C4-2B (cell line): Measurements from ENCODE around the gene FBXL17.

Source experiments
- H3K27ac ChIP-seq: fragments of 450-650 bp; 2 replicates; pipeline ENCODE4 v1.5.1; 2017
- ZFX ChIP-seq: fragments of 450-650 bp; IDR thresholded peaks from 2 replicates; pipeline ENCODE4 v1.6.1; 2017
- TF ChIP-seq, protein P1 (sequence below): fragments of 450-650 bp; conservative IDR thresholded peaks from 2 replicates; pipeline ENCODE4 v1.5.1; 2017; ENCODE audit warnings: mild to moderate bottlenecking

The FBXL17 gene

DNA sequence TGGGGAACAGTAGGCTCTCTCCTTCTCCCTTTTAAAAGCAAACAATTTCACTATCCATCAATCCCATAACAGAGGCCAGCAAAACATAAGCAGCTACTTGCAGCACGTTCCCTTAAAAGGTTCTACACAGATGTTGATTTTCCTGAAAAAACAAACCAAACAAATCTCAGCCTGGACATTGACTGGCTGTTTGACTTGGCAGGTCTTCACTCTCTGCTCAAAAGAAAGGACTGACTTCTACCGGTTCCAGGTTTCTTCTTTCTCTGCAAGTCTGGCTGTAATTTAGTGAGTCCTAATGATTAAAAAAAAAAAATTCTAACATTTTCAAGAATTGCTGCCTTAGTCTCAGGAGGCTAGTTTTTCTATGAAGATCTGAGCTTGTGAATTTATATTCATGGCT, 508.0 kb downstream of the FBXL17 start:
- no peak overlapping the region for H3K27ac ChIP-seq
- TF ChIP-seq ZFX = no peak
- TF ChIP-seq, protein P1, sequence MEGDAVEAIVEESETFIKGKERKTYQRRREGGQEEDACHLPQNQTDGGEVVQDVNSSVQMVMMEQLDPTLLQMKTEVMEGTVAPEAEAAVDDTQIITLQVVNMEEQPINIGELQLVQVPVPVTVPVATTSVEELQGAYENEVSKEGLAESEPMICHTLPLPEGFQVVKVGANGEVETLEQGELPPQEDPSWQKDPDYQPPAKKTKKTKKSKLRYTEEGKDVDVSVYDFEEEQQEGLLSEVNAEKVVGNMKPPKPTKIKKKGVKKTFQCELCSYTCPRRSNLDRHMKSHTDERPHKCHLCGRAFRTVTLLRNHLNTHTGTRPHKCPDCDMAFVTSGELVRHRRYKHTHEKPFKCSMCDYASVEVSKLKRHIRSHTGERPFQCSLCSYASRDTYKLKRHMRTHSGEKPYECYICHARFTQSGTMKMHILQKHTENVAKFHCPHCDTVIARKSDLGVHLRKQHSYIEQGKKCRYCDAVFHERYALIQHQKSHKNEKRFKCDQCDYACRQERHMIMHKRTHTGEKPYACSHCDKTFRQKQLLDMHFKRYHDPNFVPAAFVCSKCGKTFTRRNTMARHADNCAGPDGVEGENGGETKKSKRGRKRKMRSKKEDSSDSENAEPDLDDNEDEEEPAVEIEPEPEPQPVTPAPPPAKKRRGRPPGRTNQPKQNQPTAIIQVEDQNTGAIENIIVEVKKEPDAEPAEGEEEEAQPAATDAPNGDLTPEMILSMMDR = no peak

DNA sequence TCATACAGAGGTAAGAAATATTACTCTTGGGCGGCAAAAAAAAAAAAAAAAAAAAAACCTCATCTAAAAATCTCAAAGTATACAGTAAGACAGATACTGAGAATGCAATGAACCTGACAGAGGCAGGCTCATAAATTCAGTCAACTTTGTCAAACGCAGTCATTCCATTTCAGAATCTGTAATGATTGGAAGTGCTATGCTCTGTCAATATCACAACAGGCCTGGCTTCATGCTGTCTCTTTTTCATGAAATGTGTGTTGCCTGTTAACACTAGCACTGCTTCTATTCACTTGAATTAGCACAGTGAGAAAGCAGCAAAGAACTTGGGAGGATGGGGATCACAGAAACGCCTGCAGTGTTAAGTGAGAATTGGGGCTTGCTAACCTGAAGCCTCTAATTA, 510.9 kb downstream of the FBXL17 start:
- TF ChIP-seq, protein P1 = no peak
- TF ChIP-seq ZFX = no peak

DNA sequence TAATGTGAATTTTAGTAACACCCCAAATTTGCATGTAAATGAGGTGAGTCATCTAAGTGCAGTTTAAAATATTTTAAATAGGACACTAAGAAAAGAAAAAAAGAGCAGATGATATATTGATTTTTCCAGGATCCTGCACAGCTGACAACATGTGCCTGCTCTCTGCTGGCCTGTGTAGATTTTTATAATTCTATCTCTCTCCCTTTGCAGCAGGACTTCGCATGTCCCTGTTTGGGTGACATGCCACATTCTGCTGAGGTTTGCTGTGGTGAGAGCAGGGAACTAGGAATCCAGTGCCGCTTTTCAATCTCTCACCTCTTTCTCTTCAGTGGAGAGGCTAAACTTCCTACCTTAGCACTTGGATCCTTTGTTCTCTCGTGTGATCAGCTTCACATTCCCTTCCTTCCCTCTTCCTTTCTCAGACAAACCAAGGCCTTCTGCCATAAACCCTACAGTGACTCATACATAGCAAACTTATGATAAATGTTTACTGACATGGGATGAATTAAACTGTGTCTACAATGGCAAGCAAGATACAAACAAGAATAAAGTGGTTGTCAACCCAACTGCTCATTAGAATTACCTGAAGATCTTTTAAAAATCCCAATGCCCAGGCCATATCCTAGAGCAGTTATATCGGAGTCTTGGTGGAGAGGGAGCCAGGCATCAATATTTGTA, 512.3 kb downstream of the FBXL17 start:
- TF ChIP-seq ZFX = no peak
- TF ChIP-seq, protein P1 = no peak
- no peak overlapping the region; the same call in 1 of the 2 replicates for H3K27ac ChIP-seq

More for the DNA sequence above, 510.9 kb downstream of the FBXL17 start:
- H3K27ac ChIP-seq = no peak overlapping the region

DNA sequence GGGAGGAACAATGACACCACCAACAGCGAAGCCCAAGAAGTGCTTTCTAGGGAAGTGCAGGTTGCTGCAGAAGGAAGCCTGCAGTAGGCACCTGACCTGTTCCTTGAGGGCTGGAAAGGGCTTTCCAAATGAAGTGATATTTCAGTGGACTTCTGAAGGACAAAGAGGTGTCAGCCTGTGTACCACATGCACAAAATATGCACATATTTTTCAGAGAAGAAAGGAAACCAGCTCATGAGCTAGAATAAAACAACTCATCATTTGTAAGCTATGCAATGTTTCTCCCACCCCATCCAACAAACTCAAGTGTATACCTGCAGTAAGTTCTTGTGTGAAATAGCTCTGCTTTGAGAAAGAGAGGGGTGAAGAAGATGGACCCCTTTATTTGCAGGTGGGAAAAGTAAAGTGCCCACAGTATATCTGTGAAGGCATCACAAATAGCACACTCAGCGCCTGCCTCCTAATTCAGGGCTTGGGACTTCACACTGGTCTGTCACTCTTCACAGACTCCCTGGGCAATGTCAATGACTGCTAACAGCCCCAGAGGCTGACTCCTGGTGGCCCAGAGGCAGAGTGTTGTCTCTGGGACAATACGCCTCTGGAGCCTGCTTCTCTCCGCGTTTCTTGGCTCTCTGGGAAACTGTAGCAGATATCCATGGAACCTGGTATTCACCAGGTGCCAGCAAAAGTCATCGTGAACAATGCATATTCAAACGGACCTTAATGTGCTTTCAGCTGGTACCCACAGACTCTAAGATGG, 513.1 kb downstream of the FBXL17 start:
- H3K27ac ChIP-seq = no peak overlapping the region

DNA sequence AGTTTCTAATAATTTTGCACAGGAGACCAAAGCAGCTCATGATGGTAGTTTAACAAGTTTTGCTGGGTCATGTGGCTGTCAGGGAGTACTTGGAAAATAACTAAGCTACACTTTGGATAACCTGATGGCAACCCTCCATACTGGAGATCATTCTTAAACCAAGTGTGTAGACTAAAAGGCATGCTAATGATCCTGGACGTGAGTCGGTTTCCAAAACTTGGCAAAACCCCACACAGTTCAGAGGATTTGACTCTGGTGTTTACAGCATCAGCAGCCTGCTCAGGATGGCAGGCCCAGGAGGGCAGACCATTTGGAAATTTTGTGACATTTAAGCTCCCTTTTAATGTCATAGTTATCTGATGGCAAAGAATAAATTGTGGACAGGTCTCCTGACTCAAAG, 514.6 kb downstream of the FBXL17 start:
- TF ChIP-seq ZFX = no peak
- TF ChIP-seq, protein P1 = no peak
- no peak overlapping the region for H3K27ac ChIP-seq

More for the DNA sequence above, 513.1 kb downstream of the FBXL17 start:
- TF ChIP-seq, protein P1 = no peak
- TF ChIP-seq ZFX = no peak

DNA sequence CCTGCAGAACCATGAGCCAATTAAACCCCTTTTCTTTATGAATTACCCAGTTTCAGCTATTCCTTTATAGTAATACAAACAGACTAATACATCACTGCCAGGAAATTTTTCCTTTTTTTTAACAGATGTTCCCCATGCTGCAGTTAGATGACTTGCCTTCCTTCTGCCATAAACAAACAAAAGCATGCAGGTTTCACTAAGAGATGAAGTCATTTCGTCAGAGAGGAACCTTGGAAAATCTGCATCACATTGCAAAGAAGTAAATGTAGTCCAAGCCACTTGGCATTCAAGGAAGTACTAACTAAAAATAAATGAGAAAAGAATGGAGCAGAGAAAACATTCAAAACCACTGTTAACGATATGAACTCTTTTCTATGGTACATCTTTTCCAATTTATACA, 517.1 kb downstream of the FBXL17 start:
- no peak overlapping the region for H3K27ac ChIP-seq
- TF ChIP-seq, protein P1 = no peak
- TF ChIP-seq ZFX = no peak

DNA sequence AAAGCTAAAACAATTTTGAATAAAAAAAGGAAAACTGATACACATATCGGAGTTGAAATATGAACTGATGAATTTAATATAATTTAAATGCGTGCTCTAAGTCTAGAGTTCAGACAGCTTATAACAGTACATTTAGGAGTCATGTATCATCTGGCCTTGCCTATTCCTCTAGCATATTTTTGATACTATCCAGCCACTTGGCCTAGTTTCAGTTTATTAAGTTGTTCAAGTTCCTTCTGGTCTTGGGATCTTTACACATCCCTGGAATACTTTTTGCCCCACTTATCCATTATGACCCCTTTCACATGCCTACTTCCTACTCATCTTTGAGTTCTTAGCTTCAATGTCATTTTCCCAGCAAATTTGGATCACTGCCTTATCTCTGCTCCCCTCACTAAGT, 518.8 kb downstream of the FBXL17 start:
- TF ChIP-seq, protein P1 = no peak
- TF ChIP-seq ZFX = no peak
- no peak overlapping the region for H3K27ac ChIP-seq
